Thyroid gland (tissue), 4 donors: ENCODE measurements around the gene VMAC. TPM values are rescaled to one million over a fixed set of nuclear protein-coding genes. Genes with fewer than 3 reads are reported as not detected.
A peak's percentile ranks its signal among the peaks of the same experiment; 100 is the strongest.

ENCODE experiments used
- DNase-seq, 2 donors: peaks; one replicate each; pipeline ENCODE4 v3.0.0-alpha.2; 2019
- H3K27ac ChIP-seq, 3 donors: fragments of 200-600 bp; sonication (generic); 1 replicate in 2 of 3; 2 replicates in 1 of 3; pipeline ENCODE4 v1.5.1; 2016 to 2019; ENCODE audit warnings: mild to moderate bottlenecking in 1 of 3, moderate library complexity in 1 of 3
- H3K27me3 ChIP-seq: fragments of 200-600 bp; sonication (generic); one replicate; pipeline ENCODE4 v1.5.1; 2019
- H3K36me3 ChIP-seq, 2 donors: fragments of 200-600 bp; sonication (generic); one replicate each; pipeline ENCODE4 v1.5.1; 2016 to 2019
- H3K4me1 ChIP-seq, 2 donors: fragments of 200-600 bp; sonication (generic); one replicate each; pipeline ENCODE4 v1.5.1; 2017 to 2019
- H3K4me3 ChIP-seq, 3 donors: fragments of 200-600 bp; sonication (generic); replicated peaks in 1 of 3; 1 replicate in 2 of 3; 2 replicates in 1 of 3; pipeline ENCODE4 v1.5.1; 2016; ENCODE audit warnings: mild to moderate bottlenecking in 1 of 3
- H3K9me3 ChIP-seq: fragments of 200-600 bp; sonication (generic); one replicate; pipeline ENCODE4 v1.5.1; 2017
- CTCF ChIP-seq, 6 experiments: fragments of 200-600 bp in 3 of 6; fragments of 450-650 bp in 3 of 6; sonication (generic) in 3 of 6; IDR thresholded peaks; one replicate each; pipeline ENCODE4 v1.5.1; 2016 to 2019; ENCODE audit warnings: antibody characterized with exemption in 6 of 6, mild to moderate bottlenecking in 2 of 6, inconsistent platforms in 1 of 6, moderate library complexity in 1 of 6
- POLR2A ChIP-seq, 2 donors: fragments of 450-650 bp; IDR thresholded peaks; one replicate each; pipeline ENCODE4 v1.6.1; 2017; ENCODE audit warnings: antibody characterized with exemption in 2 of 2, mild to moderate bottlenecking in 2 of 2, moderate library complexity in 1 of 2
- WGBS, 2 donors: methylation state at CpG; one replicate each; pipeline ENCODE4 v1.1.5; 2017; 5-methylcytosine and 5-hydroxymethylcytosine counted together
- intact Hi-C: fragments of 100-400 bp; cut with DNase I; formaldehyde crosslinking; loops from one replicate; pipeline ENCODE4 v1.15.1; 2023
- total RNA-seq, 4 donors: library from RNA; depleted of rRNA; stranded (reverse); fragments of >200 nt; gene quantifications; one replicate each; pipeline ENCODE4 v1.2.3, GENCODE V29; 2016

Gene VMAC
- total RNA-seq, 4 donors from 2014 or later = 14.3 to 27.2 (median 17.8) TPM

- Histone ChIP-seq H3K4me3 (no peak overlapping the region), H3K4me1 (peaks cover 8 to 20% of the 10 kb centered on the region in 2 donors), H3K36me3 (peaks cover 27 to 37% of the 10 kb centered on the region in 2 donors), H3K9me3 (no peaks in the 10 kb centered on the region), H3K27me3 (no peaks in the 10 kb centered on the region), H3K27ac (no peak overlapping the region)
- 81 to 86% methylated on average over 14 to 15 of the region's 20 CpGs for WGBS, 2 donors
- DNase-seq = no peak
- TF ChIP-seq POLR2A (IDR thresholded peaks at IDR 0.05) = no peak
- no peak for TF ChIP-seq CTCF (IDR thresholded peaks at IDR 0.05)
- intact Hi-C loops = no loop called here
These were observed 28.9 kb downstream of the VMAC start for GRCh38 chr19:5933391-5934068.

GRCh38 chr19:5934069-5934401 is 29.4 kb downstream of the VMAC start:
- Histone ChIP-seq H3K9me3 (no peaks in the 10 kb centered on the region), H3K27me3 (no peaks in the 10 kb centered on the region), H3K4me3 (no peak overlapping the region), H3K4me1 (peaks cover 8 to 20% of the 10 kb centered on the region in 2 donors), H3K27ac (peak overlapping the region in 1 of 3 donors; percentile 20), H3K36me3 (peaks cover 24 to 32% of the 10 kb centered on the region in 2 donors)
- 79 to 80% methylated on average over 5 of the region's 5 CpGs for WGBS, 2 donors
- no peak for DNase-seq
- no peak for TF ChIP-seq POLR2A (IDR thresholded peaks at IDR 0.05)
- no peak for TF ChIP-seq CTCF (IDR thresholded peaks at IDR 0.05)
- intact Hi-C loops = no loop called here

GRCh38 chr19:5934774-5935472 is 30.3 kb downstream of the VMAC start:
- H3K4me1 ChIP-seq = peaks cover 8 to 20% of the 10 kb centered on the region in 2 donors
- 58 to 60% methylated on average over 16 of the region's 16 CpGs for WGBS, 2 donors
- no peaks in the 10 kb centered on the region for H3K9me3 ChIP-seq
- intact Hi-C loops = no loop called here
- peak in 1 of 2 donors; percentile 23 for DNase-seq
- H3K36me3 ChIP-seq = peaks cover 24 to 26% of the 10 kb centered on the region in 2 donors
- no peaks in the 10 kb centered on the region for H3K27me3 ChIP-seq
- no peak for TF ChIP-seq POLR2A (IDR thresholded peaks at IDR 0.05)
- TF ChIP-seq CTCF (IDR thresholded peaks at IDR 0.05) = no peak
- H3K27ac ChIP-seq = peak overlapping the region in 1 of 3 donors; percentile 52
- H3K4me3 ChIP-seq = no peak overlapping the region

GRCh38 chr19:5935473-5936291 is 31.0 kb downstream of the VMAC start:
- Histone ChIP-seq H3K27ac (no peak overlapping the region), H3K4me1 (peaks cover 8 to 20% of the 10 kb centered on the region in 2 donors), H3K9me3 (no peaks in the 10 kb centered on the region), H3K36me3 (peaks cover 24 to 26% of the 10 kb centered on the region in 2 donors), H3K27me3 (no peaks in the 10 kb centered on the region), H3K4me3 (no peak overlapping the region)
- intact Hi-C loops = no loop called here
- TF ChIP-seq CTCF (IDR thresholded peaks at IDR 0.05) = no peak
- 84 to 85% methylated on average over 22 to 23 of the region's 25 CpGs for WGBS, 2 donors
- no peak for DNase-seq
